ENCODE results near the gene PGM2L1. TPM values are rescaled to one million over a fixed set of nuclear protein-coding genes. Genes with fewer than 3 reads are reported as not detected.
"Not testable (repeated sequence)": the region's sequence is repeated elsewhere in the genome, so short reads cannot be mapped to it uniquely, and the experiment has no call there.

The PGM2L1 gene
- total RNA-seq, 3 donors from 2014 or later: 2.1 to 13.5 (median 6.6) TPM

DNA sequence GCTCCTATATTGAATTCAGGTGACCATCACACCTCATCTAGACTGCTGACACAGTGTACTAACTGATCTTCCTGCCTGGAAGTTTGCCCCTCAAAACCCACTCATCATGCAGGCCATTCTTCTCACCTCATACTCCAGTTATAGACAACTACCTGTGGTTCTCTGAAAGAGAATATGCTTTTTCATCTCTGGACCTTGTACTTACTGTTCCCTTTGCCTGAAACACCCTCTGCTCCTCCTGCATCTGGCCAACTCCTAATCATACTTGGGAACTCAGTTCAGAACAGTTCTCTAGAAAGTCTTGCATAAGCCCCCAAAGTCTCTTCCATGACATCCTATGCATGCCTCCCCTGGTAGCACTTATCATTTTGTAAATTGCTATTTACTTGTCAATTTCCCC, 58.6 kb downstream of the PGM2L1 start:
- Histone ChIP-seq H3K4me1 (no peaks in the 10 kb centered on the region), H3K27ac (no peak overlapping the region), H3K36me3 (no peaks in the 10 kb centered on the region), H3K4me3 (no peak overlapping the region), H3K27me3 (no peaks in the 10 kb centered on the region), H3K9me3 (no peaks in the 10 kb centered on the region)
- intact Hi-C loops (cut with DNase I; ENCODE audit: low total_unique reads): no loop called here
- DNase-seq (ENCODE audit: low spot score in 2 of 2): no peak
- TF ChIP-seq, protein P1, sequence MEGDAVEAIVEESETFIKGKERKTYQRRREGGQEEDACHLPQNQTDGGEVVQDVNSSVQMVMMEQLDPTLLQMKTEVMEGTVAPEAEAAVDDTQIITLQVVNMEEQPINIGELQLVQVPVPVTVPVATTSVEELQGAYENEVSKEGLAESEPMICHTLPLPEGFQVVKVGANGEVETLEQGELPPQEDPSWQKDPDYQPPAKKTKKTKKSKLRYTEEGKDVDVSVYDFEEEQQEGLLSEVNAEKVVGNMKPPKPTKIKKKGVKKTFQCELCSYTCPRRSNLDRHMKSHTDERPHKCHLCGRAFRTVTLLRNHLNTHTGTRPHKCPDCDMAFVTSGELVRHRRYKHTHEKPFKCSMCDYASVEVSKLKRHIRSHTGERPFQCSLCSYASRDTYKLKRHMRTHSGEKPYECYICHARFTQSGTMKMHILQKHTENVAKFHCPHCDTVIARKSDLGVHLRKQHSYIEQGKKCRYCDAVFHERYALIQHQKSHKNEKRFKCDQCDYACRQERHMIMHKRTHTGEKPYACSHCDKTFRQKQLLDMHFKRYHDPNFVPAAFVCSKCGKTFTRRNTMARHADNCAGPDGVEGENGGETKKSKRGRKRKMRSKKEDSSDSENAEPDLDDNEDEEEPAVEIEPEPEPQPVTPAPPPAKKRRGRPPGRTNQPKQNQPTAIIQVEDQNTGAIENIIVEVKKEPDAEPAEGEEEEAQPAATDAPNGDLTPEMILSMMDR (IDR thresholded peaks at IDR 0.05): no peak
- TF ChIP-seq POLR2A (IDR thresholded peaks at IDR 0.05) (no peak), POLR2AphosphoS5 (IDR thresholded peaks at IDR 0.05) (no peak)

DNA sequence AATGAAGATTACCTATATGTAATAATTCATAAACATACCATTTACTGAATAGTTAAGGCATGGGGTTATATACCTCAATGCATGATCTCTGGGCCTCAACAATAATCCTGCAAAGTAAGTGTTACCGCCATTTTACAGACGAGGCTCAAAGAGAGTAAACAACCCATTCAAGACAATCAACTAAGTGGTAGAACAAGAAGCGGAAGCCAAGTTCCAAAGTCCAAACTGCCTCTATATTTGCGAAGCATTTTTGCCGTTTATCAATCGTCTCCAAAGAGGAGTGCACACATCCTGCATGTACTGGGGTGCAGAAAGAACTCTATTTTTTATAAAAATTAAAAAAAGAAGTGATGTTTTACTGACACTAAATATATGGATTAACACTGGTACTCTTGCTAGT, 59.3 kb downstream of the PGM2L1 start:
- DNase-seq (ENCODE audit: low spot score in 2 of 2): no peak
- Histone ChIP-seq H3K27ac (no peak overlapping the region), H3K27me3 (no peaks in the 10 kb centered on the region), H3K36me3 (no peaks in the 10 kb centered on the region), H3K9me3 (no peaks in the 10 kb centered on the region), H3K4me3 (no peak overlapping the region), H3K4me1 (no peaks in the 10 kb centered on the region)
- intact Hi-C loops (cut with DNase I; ENCODE audit: low total_unique reads): no loop called here
- no peak for TF ChIP-seq POLR2AphosphoS5 (IDR thresholded peaks at IDR 0.05)
- TF ChIP-seq, protein P1 (IDR thresholded peaks at IDR 0.05): no peak
- TF ChIP-seq POLR2A (IDR thresholded peaks at IDR 0.05): no peak

DNA sequence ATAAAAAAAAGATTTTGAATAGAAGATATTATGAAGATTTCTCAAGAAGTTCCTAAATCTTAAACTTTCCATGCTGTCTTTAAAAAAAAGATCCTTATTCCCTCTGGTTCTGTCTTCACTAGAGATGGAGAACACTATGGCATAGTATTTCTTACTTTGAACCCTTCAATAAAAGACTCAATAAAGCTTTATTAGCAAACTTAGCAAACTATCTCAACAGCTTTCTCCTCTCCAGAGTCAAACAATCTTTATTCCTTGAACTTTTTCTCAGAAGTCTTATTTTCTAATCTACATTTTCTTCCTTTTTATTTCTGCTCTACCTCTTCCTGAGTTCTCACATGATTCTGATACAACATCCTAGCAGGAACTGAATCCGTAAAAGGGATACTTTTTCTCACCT, 65.0 kb downstream of the PGM2L1 start:
- no peak for DNase-seq (ENCODE audit: low spot score in 2 of 2)
- no peaks in the 10 kb centered on the region for H3K27me3 ChIP-seq
- no peaks in the 10 kb centered on the region for H3K36me3 ChIP-seq
- no peak overlapping the region for H3K4me3 ChIP-seq
- no peaks in the 10 kb centered on the region for H3K4me1 ChIP-seq
- no peaks in the 10 kb centered on the region for H3K9me3 ChIP-seq
- TF ChIP-seq POLR2A (IDR thresholded peaks at IDR 0.05) (no peak), POLR2AphosphoS5 (IDR thresholded peaks at IDR 0.05) (no peak)
- TF ChIP-seq, protein P1 (IDR thresholded peaks at IDR 0.05): no peak
- intact Hi-C loops (cut with DNase I; ENCODE audit: low total_unique reads): no loop called here
- no peak overlapping the region for H3K27ac ChIP-seq

DNA sequence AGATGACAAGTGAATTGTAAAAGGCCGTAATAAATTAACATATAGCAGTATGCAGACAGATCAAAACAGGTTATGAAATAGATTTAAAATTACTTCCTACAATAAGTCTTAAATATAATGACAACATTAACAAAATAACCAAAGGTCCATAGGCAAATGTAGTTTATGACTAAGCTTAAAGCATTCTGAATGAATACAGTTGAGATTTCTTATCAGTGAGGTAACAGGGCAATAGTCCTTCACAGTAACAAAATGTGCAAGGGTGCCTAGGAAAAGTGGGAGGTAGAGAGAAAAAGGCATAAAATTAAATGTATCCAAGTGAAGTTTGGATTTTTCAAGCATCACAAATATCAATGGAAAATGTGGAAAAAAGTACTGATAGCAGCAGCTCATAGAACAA, 65.9 kb downstream of the PGM2L1 start:
- Histone ChIP-seq H3K9me3 (no peaks in the 10 kb centered on the region), H3K36me3 (no peaks in the 10 kb centered on the region), H3K27me3 (no peaks in the 10 kb centered on the region), H3K4me3 (no peak overlapping the region), H3K27ac (no peak overlapping the region), H3K4me1 (no peaks in the 10 kb centered on the region)
- intact Hi-C loops (cut with DNase I; ENCODE audit: low total_unique reads): no loop called here
- no peak for DNase-seq (ENCODE audit: low spot score in 2 of 2)
- TF ChIP-seq POLR2AphosphoS5 (IDR thresholded peaks at IDR 0.05): no peak
- TF ChIP-seq, protein P1 (IDR thresholded peaks at IDR 0.05): no peak

DNA sequence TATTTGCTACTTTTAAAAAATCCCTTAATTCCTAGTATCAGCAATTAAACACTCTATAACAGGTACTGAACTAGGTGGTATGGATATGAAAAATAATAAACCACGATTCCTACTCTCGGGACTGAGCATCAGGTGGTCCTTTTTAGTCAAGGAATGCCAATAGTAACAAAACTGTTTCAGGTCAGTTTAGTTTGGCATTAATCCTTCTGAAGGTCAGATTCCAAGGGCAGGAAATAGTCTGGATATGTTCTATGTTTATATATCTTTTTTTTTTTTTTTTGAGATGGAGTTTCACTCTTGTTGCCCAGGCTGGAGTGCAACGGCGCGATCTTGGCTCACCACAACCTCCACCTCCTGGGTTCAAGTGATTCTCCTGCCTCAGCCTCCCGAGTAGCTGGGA, 67.2 kb downstream of the PGM2L1 start:
- H3K27ac ChIP-seq; H3K4me1 ChIP-seq; H3K4me3 ChIP-seq; DNase-seq (ENCODE audit: low spot score in 2 of 2); H3K36me3 ChIP-seq; intact Hi-C loops (cut with DNase I; ENCODE audit: low total_unique reads); H3K9me3 ChIP-seq; H3K27me3 ChIP-seq: not testable (repeated sequence)
